GM20000 (cell line): Measurements from ENCODE around the gene SLX4IP.

ENCODE experiments used
- DNase-seq: peaks from one replicate; pipeline ENCODE4 v3.0.0; 2012; ENCODE audit warnings: low spot score
- CTCF ChIP-seq: IDR thresholded peaks from 2 replicates; pipeline ENCODE4 v1.5.1; 2012; ENCODE audit warnings: mild to moderate bottlenecking, control low read depth; ENCODE audit errors: extremely low read depth, missing control alignments

Gene SLX4IP

GRCh38 chr20:10634211-10634610 is 199.1 kb downstream of the SLX4IP start:
- no peak for DNase-seq
- no peak for TF ChIP-seq CTCF

- TF ChIP-seq CTCF = no peak
- DNase-seq = no peak
Observed at GRCh38 chr20:10634683-10635411, 199.7 kb downstream of the SLX4IP start.

GRCh38 chr20:10635476-10636208 is 200.5 kb downstream of the SLX4IP start:
- no peak for DNase-seq
- TF ChIP-seq CTCF = no peak

- no peak for DNase-seq
- no peak for TF ChIP-seq CTCF
Observed at GRCh38 chr20:10636326-10636818, 201.3 kb downstream of the SLX4IP start.

- no peak for TF ChIP-seq CTCF
Observed at GRCh38 chr20:10637031-10637559, 202.0 kb downstream of the SLX4IP start.

GRCh38 chr20:10637563-10637962 is 202.5 kb downstream of the SLX4IP start:
- DNase-seq = no peak
- TF ChIP-seq CTCF = no peak

More at GRCh38 chr20:10637031-10637559, 202.0 kb downstream of the SLX4IP start:
- DNase-seq = no peak
